Calu3 (cell line): ENCODE results near the gene MZB1. TPM values are rescaled to one million over a fixed set of nuclear protein-coding genes. Genes with fewer than 3 reads are reported as not detected.

Source experiments
- BruUV-seq: library from RNA; stranded (reverse); fragments of 400-500 nt; replicated peaks from 2 replicates; lab custom pipeline; 2021; lab: Mats Ljungman, UMichigan
- CTCF ChIA-PET: fragments of 300-600 bp; sonication (Branson Sonifier 250); formaldehyde crosslinking; loops from one replicate; lab custom pipeline; 2022; ENCODE audit warnings: antibody characterized with exemption; lab: Charles Lee
- DNase-seq: peaks from one replicate; pipeline ENCODE4 v3.0.0; 2022
- H3K27ac Mint-ChIP-seq: one replicate; pipeline ENCODE4 v1.8.0; 2022; ENCODE audit warnings: mixed read lengths; ENCODE audit not compliant: unreplicated experiment
- H3K27me3 Mint-ChIP-seq: one replicate; pipeline ENCODE4 v1.8.0; 2022; ENCODE audit warnings: mixed read lengths; ENCODE audit not compliant: unreplicated experiment
- H3K36me3 Mint-ChIP-seq: one replicate; pipeline ENCODE4 v1.8.0; 2022; ENCODE audit warnings: mild to moderate bottlenecking, moderate library complexity, mixed read lengths; ENCODE audit not compliant: insufficient read depth, unreplicated experiment
- H3K4me1 Mint-ChIP-seq: one replicate; pipeline ENCODE4 v1.8.0; 2022; ENCODE audit warnings: mild to moderate bottlenecking, low read depth, mixed read lengths; ENCODE audit not compliant: unreplicated experiment
- H3K4me3 Mint-ChIP-seq: one replicate; pipeline ENCODE4 v1.8.0; 2022; ENCODE audit warnings: mild to moderate bottlenecking, low read depth, moderate library complexity, mixed read lengths; ENCODE audit not compliant: unreplicated experiment
- H3K9me3 Mint-ChIP-seq: one replicate; pipeline ENCODE4 v1.8.0; 2022; ENCODE audit warnings: low read depth, mixed read lengths; ENCODE audit not compliant: unreplicated experiment
- CTCF ChIP-seq: fragments of 200-600 bp; IDR thresholded peaks from one replicate; pipeline ENCODE4 v1.8.0; 2022; ENCODE audit warnings: antibody characterized with exemption; ENCODE audit not compliant: unreplicated experiment
- intact Hi-C: fragments of 100-400 bp; cut with micrococcal nuclease; formaldehyde crosslinking; loops from one replicate; pipeline ENCODE4 v1.10.0; 2022; ENCODE audit not compliant: unreplicated experiment
- total RNA-seq: library from RNA; stranded (reverse); gene quantifications from 2 replicates; pipeline ENCODE4 v1.2.3, GENCODE V29; 2022

The MZB1 gene
- total RNA-seq, 1 experiment from 2014 or later = not detected

GRCh38 chr5:139386050-139386438 is 3.7 kb downstream of the MZB1 start:
- no peak overlapping the region for H3K27ac Mint-ChIP-seq
- no peaks in the 10 kb centered on the region for H3K9me3 Mint-ChIP-seq
- no TSS peak for BruUV-seq
- peaks cover 6% of the 10 kb centered on the region for H3K36me3 Mint-ChIP-seq
- CTCF ChIA-PET = interaction anchor here (0.7 kb wide), 1 partner anchor 278 kb away, joined by 3 read pairs; no protein-coding TSS in a partner anchor
- TF ChIP-seq CTCF = no peak
- no peak for DNase-seq
- no peaks in the 10 kb centered on the region for H3K27me3 Mint-ChIP-seq
- H3K4me1 Mint-ChIP-seq = peaks cover 35% of the 10 kb centered on the region
- intact Hi-C loops = no loop called here
- H3K4me3 Mint-ChIP-seq = no peak overlapping the region

DNA sequence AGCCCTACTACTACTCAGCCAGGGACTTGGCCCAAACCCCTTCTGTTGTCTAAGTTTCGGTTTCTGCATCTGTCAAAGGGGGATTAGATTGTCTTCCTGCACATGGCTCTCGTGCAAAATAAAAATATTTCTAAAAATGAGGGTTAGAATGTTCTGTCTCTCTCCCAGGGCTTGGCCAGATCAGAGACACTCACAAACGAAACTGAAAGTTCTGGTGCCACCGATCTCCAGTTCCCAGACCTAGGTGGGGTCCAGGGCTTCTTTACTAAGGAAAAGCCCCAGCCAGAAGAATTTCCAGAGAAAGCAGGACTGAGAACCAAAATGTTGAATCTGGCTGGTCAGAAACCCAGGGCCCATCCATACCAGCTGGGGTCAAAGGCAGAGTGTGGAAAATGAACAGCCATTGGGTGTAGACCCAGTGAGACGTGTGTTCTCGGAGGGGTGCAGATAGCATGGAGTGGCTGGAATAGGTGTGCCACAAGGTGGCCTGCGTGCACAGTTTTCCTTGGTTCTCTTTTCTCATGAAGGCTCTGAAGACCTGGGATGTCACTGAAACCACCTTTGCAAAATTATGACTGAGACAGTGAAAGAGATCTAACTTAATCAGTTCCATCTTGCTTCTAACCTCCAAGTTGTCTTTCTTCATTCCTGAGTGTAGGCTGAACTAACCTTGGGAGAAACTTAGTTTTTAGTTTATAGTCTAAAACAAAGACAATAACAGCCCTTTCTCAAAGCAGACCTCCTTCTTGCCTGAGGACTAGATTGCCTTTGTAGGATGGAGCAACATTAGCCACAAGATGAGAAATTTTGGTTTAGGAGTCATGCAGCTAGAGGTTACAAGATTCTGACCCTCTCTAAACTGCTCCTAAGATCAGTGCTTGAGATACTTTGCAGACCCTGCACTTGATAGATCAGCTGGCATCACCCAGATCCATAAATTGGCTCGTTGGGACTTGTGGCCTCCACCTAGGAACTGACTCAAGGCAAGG is 4.4 kb downstream of the MZB1 start:
- peak overlapping the region; percentile 59 for H3K27ac Mint-ChIP-seq
- CTCF ChIA-PET = no interaction called here
- intact Hi-C loops = no loop called here
- no peaks in the 10 kb centered on the region for H3K9me3 Mint-ChIP-seq
- TF ChIP-seq CTCF = peak; percentile 32
- no TSS peak for BruUV-seq
- DNase-seq = peak; percentile 53
- peaks cover 6% of the 10 kb centered on the region for H3K36me3 Mint-ChIP-seq
- H3K27me3 Mint-ChIP-seq = no peaks in the 10 kb centered on the region
- H3K4me1 Mint-ChIP-seq = peaks cover 29% of the 10 kb centered on the region
- peak overlapping the region; percentile 33 for H3K4me3 Mint-ChIP-seq

DNA sequence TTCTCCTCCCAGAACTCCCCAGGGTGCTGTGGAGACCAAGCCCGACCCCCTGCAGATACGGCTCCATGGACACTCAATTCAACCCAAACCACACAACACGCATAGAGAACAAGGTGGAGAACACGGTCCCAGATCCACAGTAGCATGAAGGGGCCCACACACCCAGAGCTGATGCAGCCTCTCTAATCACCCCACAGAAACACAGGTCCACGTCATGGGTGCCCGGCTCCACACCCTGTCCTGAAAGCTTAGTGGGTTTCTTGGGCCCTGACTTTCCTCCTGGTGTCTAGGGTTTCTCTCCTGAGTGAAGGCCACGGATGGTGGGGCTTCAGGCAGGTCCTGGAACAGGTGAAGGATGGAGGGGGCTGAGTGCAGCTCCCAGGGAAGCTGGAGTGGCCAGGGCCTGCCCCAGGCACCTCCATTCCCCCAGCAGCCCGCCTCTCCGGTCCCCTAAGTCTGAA is 5.1 kb downstream of the MZB1 start:
- H3K36me3 Mint-ChIP-seq = peaks cover 6% of the 10 kb centered on the region
- BruUV-seq = no TSS peak
- no peaks in the 10 kb centered on the region for H3K9me3 Mint-ChIP-seq
- H3K4me3 Mint-ChIP-seq = peak overlapping the region; percentile 33
- no peak for DNase-seq
- peaks cover 29% of the 10 kb centered on the region for H3K4me1 Mint-ChIP-seq
- peak overlapping the region; percentile 59 for H3K27ac Mint-ChIP-seq
- no peak for TF ChIP-seq CTCF
- CTCF ChIA-PET = no interaction called here
- no peaks in the 10 kb centered on the region for H3K27me3 Mint-ChIP-seq
- intact Hi-C loops = no loop called here

- H3K27me3 Mint-ChIP-seq = no peaks in the 10 kb centered on the region
- H3K4me1 Mint-ChIP-seq = peaks cover 29% of the 10 kb centered on the region
- BruUV-seq = no TSS peak
- H3K27ac Mint-ChIP-seq = peak overlapping the region; percentile 59
- intact Hi-C loops = no loop called here
- H3K36me3 Mint-ChIP-seq = peaks cover 6% of the 10 kb centered on the region
- no peaks in the 10 kb centered on the region for H3K9me3 Mint-ChIP-seq
- H3K4me3 Mint-ChIP-seq = peak overlapping the region; percentile 33
- no peak for TF ChIP-seq CTCF
- CTCF ChIA-PET = no interaction called here
- no peak for DNase-seq
Measured at GRCh38 chr5:139383993-139384590, 5.6 kb downstream of the MZB1 start.
